Stimulated activated CD8-positive, alpha-beta memory T cell treated with anti-CD3 and anti-CD28 coated beads, Interleukin-4, amount 100 ng/mL, for 1 hour (primary cell): ENCODE data around the gene THAP7.
"Not testable (repeated sequence)": the region's sequence is repeated elsewhere in the genome, so short reads cannot be mapped to it uniquely, and the experiment has no call there.

Source experiments
- DNase-seq, 2 donors: peaks; one replicate each; pipeline ENCODE4 v3.0.0-alpha.2; 2020; ENCODE audit warnings: low read depth in 2 of 2, low spot score in 1 of 2

The THAP7 gene

DNA sequence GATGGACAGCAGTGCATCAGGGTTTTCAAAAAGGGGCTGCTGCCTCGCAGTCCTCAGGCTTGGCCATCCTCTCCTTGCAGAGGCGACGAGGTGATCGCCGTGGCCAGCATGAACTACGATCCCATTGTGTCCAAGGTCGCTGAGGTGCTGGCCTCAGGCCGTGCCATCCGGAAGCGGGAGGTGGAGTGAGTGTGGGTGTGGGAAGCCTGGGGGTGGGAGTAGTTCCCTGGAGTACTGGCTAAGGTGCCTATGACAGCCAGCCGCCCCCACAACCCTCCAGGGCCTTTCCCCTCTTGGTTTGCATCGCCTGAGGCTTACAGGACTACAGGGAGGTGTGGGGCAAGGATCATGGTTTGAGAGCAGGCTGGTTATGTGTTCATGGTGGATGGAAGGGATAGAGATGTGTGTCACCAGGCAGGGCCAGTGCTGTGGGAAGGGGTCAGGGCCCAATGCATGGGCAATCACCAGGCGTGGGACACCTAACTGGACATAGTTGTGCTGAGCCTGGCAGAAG is 21.9 kb downstream of the THAP7 start:
- DNase-seq: no peak

DNA sequence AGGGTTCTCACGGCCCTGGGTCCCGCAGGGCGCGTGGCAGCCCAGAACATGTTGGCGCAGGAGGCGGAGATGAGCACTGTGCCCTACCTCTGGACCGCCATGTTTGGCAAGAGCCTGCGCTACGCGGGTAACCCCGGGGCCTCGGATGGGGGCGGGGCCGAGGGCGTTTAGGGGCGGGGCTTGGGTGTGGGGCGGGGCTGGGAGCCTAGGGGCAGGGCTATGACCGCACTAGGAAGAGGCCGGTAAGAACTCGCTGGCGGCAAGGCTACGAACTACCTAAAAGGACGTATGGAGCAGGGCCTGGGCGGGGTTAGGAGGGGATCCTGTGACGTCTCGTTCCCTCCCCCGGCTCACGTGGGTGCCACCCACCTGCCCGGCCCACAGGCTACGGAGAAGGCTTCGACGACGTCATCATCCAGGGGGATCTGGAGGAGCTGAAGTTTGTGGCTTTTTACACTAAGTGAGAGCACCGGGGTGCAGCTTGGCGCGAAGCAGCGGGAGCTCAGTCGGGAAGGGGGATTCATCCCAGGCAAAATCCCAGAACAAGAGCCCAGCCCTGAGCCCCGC is 22.6 kb downstream of the THAP7 start:
- DNase-seq: peak in 1 of 2 donors; percentile 26

DNA sequence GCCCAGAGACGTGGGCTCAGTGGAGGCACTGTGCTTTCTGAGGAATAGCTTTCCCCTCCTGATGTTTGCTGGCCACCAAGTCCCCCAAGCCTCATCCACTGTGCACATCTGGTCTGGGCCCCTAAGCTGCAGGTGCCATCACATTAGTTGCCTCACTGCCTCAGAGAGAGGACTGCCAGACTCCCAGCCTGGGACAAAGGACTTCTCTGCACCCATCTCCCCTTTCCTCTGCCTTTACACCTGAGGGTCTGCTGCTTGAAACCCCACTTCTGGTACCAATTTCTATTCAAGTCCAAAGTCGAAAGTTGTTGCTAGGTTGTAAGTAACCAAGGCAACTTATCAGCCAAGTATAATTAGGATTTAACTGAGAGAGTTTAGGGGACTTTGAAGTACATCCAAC is 23.5 kb downstream of the THAP7 start:
- DNase-seq: no peak

DNA sequence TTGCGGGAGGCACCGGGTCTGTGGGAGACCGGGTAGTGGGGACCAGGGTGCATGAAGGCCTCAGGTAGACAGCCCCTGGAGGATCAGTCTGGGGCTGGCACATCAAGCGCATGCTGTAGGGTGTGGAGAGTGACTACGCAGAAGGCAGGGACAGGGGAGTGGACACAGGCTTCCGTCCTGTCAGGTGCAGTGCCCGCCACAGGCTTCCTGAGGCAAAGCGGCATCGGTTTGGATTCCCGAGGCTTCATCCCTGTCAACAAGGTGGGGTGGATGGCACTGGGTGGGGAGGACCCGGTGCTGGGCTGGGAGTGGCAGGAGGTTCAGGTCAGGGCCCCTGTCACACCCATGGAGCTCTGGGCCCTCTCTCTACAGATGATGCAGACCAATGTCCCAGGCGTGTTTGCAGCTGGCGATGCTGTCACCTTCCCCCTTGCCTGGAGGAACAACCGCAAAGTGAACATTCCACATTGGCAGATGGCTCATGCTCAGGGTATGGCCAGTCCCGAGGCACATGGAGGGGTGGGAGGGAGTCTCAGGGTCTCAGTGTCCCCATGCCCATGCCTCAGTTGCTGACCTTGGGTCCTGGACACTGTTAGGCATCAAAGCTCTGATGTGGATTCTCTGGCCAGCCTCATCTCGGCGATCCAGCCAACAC is 24.3 kb downstream of the THAP7 start:
- no peak for DNase-seq

DNA sequence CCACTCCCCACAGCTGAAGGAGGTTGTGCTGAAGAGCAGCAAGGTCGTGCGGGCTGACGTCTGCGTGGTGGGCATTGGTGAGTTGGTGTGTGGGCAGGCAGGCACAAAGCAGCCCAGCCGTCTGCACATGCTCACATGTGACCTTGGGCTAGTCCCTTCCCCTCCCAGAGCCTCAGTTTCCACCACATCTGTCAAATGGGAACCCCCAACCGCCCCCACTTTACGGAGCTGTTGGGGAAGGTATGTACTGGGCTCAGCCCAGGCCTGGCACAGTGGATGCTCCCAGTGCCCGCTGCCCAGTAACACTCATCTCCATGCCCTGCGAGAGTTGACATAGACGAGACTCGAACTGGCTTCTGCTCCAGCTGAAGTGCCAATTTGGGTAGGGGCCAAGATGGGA is 24.9 kb downstream of the THAP7 start:
- no peak for DNase-seq

DNA sequence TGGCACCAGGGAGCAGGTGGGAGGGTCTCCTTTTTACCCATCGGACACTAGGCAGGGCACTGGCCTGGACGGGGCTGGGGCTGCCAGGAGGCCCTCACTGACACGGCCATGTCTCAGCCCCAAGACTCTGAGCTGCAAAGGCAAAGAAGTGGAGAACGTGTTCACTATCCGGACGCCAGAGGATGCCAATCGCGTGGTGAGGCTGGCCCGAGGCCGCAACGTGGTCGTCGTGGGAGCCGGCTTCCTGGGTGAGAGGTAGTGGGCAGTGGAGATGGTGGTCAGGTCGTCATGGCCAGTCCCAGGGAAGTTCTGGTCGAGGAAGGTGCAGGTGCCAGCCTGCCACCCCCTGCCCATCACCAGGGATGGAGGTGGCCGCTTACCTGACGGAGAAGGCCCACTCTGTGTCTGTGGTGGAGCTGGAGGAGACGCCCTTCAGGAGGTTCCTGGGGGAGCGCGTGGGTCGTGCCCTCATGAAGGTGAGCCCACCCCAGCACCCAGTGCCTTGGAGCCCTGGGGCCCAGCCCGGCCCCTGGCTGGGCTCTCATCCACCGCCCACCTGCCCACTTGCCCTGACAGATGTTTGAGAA is 25.5 kb downstream of the THAP7 start:
- no peak for DNase-seq

DNA sequence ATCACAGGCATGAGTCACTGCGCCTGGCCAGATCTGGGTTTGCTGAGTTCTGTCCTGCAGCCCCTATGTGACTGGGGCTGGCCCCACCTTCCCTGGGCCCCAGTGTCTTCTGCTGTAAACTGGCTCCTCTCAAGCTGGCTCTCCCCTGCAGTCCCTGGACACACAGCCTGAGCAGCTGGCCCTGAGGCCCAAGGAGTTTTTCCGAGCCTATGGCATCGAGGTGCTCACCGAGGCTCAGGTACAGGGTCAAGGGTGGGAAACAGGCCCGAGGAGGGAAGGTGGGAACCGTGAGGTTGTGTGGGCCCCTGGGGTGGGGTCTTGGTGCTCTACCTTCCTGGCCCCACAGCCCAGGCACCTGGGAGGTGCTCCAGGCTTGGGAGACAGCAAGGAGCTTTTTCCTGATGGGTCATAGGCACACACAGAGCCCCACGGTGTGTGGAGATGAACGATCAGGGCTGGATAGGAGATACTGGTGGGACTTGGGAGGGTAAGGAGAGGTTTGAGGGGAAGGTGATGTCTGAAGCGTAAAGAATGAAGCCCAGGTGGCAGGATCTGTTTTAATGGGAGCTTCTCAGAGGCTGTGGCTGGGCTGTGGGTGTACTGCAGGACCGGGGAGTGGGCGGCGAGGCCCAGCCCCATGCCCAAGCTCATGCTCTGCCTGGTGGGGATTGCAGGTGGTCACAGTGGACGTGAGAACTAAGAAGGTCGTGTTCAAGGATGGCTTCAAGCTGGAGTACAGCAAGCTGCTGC is 26.2 kb downstream of the THAP7 start:
- no peak for DNase-seq

DNA sequence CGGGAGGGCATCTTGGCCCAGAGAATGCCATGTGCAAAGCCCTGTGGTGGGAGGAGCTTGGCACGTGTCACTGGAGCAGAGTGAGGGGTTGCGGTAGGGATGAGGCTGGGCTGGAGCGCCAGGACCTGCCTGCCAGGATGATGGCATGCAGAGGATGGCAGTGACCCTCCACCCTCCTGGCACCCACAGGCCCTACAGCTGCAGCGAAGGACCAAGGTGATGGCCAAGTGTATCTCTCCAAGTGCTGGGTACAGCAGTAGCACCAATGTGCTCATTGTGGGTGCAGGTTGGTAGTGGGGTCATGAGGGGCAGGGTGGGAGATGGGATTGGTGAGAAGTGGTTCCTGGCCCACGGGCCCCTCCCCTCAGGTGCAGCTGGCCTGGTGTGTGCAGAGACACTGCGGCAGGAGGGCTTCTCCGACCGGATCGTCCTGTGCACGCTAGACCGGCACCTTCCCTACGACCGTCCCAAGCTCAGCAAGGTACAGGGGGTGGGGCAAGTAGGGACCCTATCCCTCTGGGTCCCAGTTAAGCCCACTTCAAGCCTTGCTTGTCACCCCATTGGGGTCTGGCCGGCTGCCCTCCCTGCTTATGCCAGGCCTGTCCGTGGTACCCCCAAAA is 27.5 kb downstream of the THAP7 start:
- no peak for DNase-seq

DNA sequence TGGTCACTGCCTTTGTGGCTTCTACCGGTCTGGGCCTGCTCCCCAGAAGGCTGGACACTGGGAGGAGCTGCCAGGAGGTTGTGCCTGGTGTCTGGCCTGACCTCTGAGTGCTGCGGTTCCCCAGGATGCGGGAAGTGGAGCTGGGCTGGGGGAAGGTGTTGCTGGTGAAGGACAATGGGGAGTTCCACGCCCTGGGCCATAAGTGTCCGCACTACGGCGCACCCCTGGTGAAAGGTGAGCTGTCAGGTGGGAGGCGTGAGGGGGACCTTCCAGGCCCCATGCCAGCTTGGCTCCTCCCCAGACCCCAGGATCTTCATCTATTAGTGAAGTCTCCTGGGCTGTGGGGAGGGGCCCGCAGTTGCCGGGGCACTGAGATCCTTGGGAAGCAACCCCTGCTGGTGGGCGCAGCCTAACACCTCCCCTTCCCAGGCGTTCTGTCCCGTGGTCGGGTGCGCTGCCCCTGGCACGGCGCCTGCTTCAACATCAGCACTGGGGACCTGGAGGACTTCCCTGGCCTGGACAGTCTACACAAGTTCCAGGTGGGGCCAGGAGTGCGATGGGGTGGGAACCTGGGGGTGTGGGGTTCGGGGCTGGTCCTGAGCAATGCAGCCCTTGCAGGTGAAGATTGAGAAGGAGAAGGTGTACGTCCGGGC is 28.2 kb downstream of the THAP7 start:
- DNase-seq: no peak

DNA sequence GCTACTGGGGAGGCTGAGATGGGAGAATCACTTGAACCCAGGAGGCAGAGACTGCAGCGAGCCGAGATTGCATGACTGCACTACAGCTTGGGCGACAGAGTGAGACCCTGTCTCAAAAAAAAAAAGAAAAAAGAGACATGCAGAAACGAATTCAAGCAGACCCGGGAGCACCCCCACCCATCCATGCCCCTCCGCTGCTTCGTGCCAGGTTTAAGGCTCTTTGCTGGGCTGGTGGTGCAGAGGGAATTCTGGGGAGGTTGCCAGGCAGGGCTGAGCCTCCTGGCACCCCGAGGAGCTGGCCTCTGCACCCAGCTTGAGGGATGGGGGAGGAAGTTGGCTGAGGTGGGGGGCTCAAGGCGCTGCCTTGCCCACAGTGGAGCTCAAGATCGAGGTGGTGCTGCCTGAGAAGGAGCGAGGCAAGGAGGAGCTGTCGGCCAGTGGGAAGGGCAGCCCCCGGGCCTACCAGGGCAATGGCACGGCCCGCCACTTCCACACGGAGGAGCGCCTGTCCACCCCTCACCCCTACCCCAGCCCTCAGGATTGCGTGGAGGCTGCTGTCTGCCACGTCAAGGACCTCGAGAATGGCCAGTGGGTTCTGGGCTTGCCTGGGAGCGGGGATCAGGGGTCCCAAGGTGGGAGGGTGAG is 28.9 kb downstream of the THAP7 start:
- DNase-seq: no peak

DNA sequence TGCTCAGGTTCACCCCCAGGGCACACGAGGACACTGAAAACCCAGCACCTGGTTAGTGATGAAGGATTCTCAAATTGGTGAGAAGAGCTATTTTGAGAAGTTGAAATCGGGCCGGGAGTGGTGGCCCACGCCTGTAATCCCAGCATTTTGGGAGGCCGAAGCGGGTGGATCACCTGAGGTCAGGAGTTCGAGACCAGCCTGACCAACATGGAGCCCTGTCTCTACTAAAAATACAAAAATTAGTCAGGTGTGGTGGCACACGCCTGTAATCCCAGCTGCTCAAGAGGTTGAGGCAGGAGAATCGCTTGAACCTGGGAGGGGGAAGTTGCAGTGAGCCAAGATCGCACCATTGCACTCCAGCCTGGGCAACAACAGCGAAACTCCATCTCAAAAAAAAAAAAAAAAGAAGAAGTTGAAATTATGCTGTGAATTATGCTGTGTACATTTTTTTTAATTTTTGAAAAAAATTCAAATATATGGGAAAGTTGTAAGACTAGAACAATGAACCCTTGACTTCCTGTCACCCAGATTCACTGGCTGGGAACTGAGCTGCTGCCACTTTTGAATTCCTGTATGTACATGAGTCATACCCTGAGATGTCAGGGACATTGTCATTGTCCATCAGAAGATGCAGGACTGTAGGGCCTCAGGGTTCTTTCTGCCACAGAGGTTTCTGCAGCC is 29.8 kb downstream of the THAP7 start:
- DNase-seq: not testable (repeated sequence)

DNA sequence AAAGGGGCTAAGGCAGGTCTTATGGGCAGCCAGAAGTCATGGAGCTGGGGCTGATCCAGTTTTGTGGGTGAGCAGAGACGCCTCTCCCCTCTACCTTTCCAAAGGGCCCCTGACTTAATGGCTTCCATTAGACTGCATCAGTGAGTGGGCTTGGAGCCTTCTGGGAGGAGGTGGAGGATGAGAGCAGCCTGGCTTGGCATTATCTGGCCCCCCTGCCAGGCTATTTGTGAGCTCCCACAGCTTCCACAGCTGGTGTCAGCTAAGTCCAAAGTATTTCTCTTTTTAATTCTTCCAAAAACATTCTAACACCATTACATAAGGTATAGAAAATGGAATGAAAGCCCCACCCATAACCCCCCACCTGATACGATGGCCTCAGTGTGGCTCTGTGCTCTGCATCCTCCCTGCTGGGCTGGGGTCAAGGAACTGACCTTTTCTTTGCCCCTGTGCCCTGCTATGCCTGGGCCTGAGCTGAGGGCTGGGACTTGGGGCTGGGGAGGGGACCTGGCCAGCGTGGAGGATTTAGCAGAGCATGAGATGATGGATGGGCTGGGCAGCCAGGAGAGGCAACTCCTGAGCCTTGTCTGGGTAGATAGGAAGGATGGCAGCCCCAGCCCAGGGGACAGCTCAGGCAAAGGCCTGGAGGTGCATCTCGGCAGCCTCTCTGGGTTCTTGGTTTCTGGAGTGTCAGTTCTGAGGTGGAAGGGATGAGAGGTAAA is 30.8 kb downstream of the THAP7 start:
- DNase-seq: no peak

DNA sequence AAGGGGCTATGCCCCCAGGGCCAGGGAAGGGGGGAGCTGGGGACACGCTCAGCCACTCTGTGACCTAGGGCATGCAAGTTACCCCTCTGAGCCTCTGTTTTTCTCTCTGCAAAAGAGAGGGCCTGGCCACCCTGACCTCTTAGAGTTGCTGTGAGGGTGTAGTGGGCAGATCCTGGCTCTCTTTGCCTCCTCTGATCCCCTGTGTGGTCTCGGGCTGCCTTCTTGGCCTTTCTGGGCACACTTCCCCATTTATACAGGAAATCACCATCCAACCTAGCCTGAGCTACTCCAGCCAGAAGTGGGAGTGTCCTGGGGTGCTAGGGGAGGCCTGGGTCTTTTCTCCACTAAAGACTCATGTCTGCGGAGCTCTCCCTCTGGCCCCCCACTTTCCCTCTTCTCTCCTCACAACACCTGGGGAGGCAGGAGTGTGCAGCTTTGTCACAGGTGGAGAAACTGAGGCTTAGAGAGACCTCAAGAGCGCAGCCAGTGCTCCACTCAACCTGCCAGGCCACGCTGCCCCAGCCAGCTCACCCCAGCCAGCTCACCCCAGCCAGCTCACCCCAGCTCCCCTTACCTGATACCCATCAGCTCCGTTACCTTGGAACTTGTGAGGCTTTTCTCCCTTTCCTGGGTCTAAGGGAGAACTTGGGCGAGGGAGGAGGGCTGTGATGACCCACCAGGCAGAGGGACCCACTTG is 33.5 kb downstream of the THAP7 start:
- DNase-seq: no peak

DNA sequence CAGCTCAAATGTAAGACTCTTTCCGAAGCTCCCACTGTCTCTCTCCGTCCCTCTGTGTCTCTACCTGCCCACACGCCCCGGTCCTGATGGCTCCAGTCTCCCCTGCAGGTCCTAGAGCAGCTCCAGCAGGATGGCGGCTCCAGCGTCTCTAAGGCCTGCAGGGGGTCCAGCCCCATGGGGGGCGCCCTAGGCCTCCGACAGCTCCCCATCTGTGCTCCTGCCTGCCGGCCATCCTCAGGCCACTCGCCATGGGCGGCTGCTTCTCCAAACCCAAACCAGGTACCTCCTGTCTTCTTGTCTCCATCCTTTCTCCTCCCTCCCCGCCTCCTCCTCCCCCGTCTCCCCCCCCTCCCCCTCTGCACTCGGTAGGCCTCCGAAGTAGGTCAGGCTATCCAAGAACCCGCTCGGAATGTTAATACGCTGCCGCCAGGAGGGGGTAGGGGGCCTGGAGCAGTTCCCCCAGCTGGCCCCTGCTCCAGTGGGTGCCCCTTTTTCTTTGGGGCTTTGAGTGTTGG is 34.2 kb downstream of the THAP7 start:
- DNase-seq: no peak

DNA sequence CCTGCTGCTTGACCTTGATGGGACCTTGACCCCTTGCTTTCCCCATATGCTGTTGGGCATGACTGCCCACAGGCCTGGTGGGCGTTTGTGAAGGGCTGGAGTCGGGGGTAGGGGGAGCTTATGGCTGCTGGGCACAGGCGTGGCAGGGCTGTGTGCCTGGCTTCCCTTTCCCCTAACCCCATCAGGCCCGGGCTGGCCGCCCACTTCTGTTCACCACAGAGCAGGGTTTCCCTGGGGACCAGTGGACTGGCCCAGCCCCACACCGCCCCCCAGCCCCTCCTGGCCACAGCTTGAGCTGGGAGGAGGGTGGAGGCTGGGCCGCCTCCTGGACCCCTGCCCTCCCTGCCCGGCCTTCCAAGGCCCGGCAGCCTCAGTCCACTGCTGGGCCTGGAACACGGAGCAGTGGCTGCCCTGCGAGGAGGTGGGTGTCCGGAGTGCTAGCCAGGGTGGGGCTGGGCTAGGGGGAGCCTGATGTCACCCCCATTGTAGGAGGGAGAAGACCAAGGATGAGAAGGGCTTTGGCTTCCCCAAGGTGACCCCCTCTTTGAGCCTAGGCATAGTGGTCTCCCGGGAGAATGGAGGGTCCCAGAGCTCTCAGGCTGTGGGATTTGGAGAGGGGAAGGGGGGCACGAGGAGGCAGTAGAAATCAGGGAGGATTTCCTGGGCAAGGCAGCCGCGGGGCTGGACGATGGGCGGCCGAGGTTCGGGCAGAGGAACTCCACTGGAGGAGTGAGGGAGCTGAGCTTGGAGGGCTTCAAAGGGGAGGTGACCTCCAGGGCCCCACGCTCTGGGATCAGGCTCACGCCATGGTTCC is 34.8 kb downstream of the THAP7 start, which contains the start of gene AIFM3:
Gene AIFM3 (plus strand): TSS at position 373 of the 814 bp plus-strand sequence. CDS start 690 bp downstream, outside the sequence.
- DNase-seq: no peak

DNA sequence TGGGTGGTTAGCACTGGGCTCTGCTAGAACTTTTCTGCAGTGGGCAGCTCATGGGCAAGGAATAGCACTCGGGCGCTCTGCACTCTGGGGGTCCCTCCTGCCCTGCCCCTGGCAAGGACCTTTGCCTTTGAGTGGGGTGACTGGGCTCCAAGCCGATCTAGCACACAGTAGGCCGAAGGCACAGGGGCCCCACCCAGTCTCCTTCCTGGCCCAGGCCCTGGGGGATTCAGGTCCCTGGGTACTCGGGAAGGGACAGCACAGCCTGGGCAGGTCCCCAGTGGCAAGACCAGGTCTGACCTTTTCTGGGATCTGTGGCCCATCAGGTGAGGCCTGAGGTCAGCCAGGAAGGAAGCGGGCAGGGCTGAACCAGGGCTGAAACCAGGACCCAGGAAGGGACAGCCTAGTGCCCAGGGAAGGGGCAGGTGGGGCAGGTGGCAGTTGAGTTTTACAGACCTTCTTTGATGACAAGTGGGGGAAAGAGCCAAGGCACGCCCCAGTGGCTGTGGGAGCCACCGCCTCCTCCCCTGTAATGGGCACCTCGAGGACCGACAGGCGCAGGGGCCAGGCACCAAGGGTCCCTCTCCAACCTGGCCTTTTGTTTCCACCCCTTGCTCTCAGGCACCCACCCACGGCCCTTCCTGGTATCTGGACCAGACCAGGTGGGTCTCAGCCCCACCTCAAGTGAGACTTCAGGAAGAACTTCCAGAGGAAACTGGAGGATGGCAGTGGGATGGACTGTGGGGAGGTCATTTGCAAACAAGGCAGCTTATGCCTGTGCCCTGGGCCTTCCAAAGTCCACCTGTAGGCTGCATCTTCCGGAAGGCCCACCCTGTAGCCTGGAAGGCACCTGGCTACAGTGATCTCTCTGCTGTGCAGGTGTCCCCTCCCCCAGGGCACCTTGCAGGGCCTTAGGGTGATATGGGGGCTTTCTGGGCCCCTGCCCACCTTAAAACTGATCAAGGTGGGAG is 35.7 kb downstream of the THAP7 start:
- DNase-seq: no peak
